ENCODE measurements around the gene MINDY2.
"Not testable (repeated sequence)": the region's sequence is repeated elsewhere in the genome, so short reads cannot be mapped to it uniquely, and the experiment has no call there.

MINDY2 gene

DNA sequence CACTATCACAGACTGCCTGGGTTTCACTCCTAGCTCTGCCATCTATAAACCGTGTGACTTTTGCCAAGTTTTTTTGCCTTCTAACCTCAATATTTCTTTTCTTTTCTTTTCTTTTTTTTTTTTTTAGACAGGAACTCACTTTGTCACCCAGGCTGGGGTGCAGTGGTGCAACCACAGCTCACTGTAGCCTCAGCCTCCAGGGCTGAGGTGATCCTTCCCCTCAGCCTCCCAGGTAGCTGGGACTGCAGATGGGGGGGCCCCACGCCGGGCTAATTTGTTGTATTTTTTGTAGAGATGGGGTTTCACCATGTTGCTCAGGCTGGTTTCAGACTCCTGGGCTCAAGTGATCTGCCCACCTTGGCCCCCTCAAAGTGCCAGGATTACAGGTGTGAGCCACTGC, 18.4 kb upstream of the MINDY2 start:
- Histone ChIP-seq H3K4me1 (ENCODE audit: control insufficient read depth, insufficient read depth, low read length, poor library complexity, severe bottlenecking) (no peaks in the 10 kb centered on the region), H3K27me3 (replicated peaks; ENCODE audit: control insufficient read depth, insufficient read depth, low read length, poor library complexity, severe bottlenecking) (no peaks in the 10 kb centered on the region), H3K9me3 (ENCODE audit: control insufficient read depth, low read length) (no peaks in the 10 kb centered on the region), H3K36me3 (ENCODE audit: control insufficient read depth, insufficient read depth, low read length) (no peaks in the 10 kb centered on the region), H3K4me3 (ENCODE audit: insufficient read depth, low read depth, low read length, poor library complexity, severe bottlenecking) (no peak overlapping the region), H3K27ac (ENCODE audit: insufficient read depth, low read length, poor library complexity, severe bottlenecking) (no peak overlapping the region)
- no peak for DNase-seq

DNA sequence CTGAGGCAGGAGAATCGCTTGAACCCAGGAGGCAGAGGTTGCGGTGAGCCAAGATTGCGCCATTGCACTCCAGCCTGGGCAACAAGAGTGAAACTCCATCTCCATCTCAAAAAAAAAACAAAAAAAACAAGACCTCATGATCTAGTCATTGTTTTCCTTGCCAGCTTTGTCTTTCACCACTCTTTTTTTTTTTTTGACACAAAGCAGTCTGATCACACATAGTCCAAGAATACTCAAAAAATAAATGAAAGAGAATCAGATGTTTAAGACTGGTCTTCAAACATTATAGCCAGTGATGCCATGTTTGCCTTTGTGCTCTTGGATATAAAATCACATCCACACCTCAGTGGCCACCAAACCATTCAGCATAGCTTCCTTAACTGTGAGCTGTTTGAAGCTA, 15.8 kb upstream of the MINDY2 start:
- H3K27me3 ChIP-seq (replicated peaks; ENCODE audit: control insufficient read depth, insufficient read depth, low read length, poor library complexity, severe bottlenecking) = no peaks in the 10 kb centered on the region
- no peaks in the 10 kb centered on the region for H3K4me1 ChIP-seq (ENCODE audit: control insufficient read depth, insufficient read depth, low read length, poor library complexity, severe bottlenecking)
- no peak for DNase-seq
- H3K4me3 ChIP-seq (ENCODE audit: insufficient read depth, low read depth, low read length, poor library complexity, severe bottlenecking) = no peak overlapping the region
- H3K9me3 ChIP-seq (ENCODE audit: control insufficient read depth, low read length) = no peaks in the 10 kb centered on the region
- no peak overlapping the region for H3K27ac ChIP-seq (ENCODE audit: insufficient read depth, low read length, poor library complexity, severe bottlenecking)
- no peaks in the 10 kb centered on the region for H3K36me3 ChIP-seq (ENCODE audit: control insufficient read depth, insufficient read depth, low read length)

DNA sequence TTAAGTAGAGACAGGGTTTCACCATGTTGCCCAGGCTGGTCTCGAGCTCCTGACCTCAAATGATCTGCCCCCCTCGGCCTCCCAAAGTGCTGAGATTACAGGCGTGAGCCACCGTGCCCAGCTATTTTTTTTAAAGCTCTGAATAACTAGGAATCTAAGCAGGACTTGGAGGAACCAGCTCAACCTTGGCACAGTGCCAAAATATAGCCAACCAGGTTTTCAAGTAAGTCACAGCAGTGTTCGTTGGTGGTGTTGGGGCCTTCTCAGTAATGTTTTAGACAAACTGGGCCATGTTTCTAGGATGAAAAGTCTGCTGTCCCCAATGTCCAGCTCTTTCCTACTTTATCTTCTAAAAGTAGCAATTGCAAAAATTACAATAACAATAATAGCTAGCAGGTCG, 15.1 kb upstream of the MINDY2 start:
- H3K9me3 ChIP-seq (ENCODE audit: control insufficient read depth, low read length) = no peaks in the 10 kb centered on the region
- H3K27ac ChIP-seq (ENCODE audit: insufficient read depth, low read length, poor library complexity, severe bottlenecking) = no peak overlapping the region
- H3K27me3 ChIP-seq (replicated peaks; ENCODE audit: control insufficient read depth, insufficient read depth, low read length, poor library complexity, severe bottlenecking) = no peaks in the 10 kb centered on the region
- no peak for DNase-seq
- no peaks in the 10 kb centered on the region for H3K4me1 ChIP-seq (ENCODE audit: control insufficient read depth, insufficient read depth, low read length, poor library complexity, severe bottlenecking)
- H3K36me3 ChIP-seq (ENCODE audit: control insufficient read depth, insufficient read depth, low read length) = no peaks in the 10 kb centered on the region
- H3K4me3 ChIP-seq (ENCODE audit: insufficient read depth, low read depth, low read length, poor library complexity, severe bottlenecking) = no peak overlapping the region

DNA sequence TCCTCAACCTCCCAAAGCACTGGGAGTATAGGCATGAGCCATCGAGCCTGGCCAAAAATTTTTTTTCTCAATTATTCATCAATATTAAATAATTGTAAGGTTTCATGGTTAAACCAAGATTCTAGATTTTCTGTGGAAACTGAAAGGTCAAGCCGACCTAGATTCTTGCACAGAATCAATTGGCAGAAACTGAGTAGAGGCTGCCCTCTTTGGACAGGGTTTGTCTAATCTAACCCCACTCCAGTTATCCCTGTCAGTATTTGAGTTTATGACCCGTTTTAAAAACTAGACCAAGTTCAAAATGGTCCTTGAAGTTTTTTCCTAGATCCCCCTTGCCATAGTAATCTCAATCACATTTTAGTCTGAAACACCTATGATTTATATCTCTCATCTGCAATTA, 13.0 kb upstream of the MINDY2 start:
- H3K4me3 ChIP-seq (ENCODE audit: insufficient read depth, low read depth, low read length, poor library complexity, severe bottlenecking) = no peak overlapping the region
- H3K36me3 ChIP-seq (ENCODE audit: control insufficient read depth, insufficient read depth, low read length) = no peaks in the 10 kb centered on the region
- H3K4me1 ChIP-seq (ENCODE audit: control insufficient read depth, insufficient read depth, low read length, poor library complexity, severe bottlenecking) = no peaks in the 10 kb centered on the region
- H3K9me3 ChIP-seq (ENCODE audit: control insufficient read depth, low read length) = no peaks in the 10 kb centered on the region
- no peaks in the 10 kb centered on the region for H3K27me3 ChIP-seq (replicated peaks; ENCODE audit: control insufficient read depth, insufficient read depth, low read length, poor library complexity, severe bottlenecking)
- DNase-seq = no peak
- H3K27ac ChIP-seq (ENCODE audit: insufficient read depth, low read length, poor library complexity, severe bottlenecking) = no peak overlapping the region

DNA sequence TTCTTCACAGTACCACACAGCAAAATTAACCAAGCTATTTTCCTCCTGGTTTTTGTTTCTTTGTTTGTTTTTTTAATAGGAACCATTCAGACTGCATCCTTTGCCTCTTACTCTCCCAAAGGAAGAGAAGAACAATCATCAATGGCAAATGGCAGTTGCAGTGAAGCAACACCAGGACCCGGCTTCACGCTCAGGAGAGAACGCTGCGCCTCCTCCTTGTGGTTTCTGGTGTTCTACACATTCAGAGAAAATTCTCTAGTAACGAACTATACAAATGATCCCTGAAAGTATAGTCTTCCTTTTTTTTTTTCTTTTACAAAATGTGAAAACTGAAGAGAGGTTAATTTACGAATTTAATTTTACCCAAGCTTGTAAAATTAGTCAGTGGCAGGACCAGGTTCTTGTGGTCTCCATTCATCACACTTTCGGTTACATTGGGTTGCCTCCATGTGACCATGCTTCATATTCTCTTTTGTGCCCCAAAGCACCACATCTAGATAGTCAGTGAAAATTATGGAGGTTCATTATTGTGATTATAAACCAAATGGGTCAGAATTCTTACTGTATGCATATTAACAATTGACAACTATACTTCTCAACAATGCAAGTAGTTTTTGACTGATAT, 10.6 kb upstream of the MINDY2 start:
- no peak for DNase-seq
- Histone ChIP-seq H3K27me3 (replicated peaks; ENCODE audit: control insufficient read depth, insufficient read depth, low read length, poor library complexity, severe bottlenecking) (no peaks in the 10 kb centered on the region), H3K9me3 (ENCODE audit: control insufficient read depth, low read length) (peaks cover 2% of the 10 kb centered on the region), H3K4me3 (ENCODE audit: insufficient read depth, low read depth, low read length, poor library complexity, severe bottlenecking) (no peak overlapping the region), H3K36me3 (ENCODE audit: control insufficient read depth, insufficient read depth, low read length) (no peaks in the 10 kb centered on the region), H3K4me1 (ENCODE audit: control insufficient read depth, insufficient read depth, low read length, poor library complexity, severe bottlenecking) (no peaks in the 10 kb centered on the region), H3K27ac (ENCODE audit: insufficient read depth, low read length, poor library complexity, severe bottlenecking) (no peak overlapping the region)

DNA sequence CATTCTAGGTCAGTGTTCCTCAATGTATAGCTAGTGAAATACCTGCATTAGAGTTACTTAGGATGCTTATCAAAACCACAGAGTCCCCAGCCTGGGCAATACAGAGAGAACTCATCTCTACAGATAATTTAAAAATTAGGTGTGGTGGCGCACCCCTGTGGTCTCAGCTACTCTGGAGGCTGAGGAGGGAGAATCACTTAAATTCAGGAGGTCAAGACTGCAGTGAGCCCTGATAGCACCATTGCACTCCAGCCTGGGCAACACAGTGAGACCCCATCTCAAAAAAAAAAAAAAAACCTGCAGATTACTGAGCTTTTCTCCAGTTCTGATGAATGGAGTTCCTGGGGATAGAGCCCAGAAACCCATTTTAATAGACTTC, 10.1 kb upstream of the MINDY2 start:
- Histone ChIP-seq H3K36me3 (ENCODE audit: control insufficient read depth, insufficient read depth, low read length) (no peaks in the 10 kb centered on the region), H3K27ac (ENCODE audit: insufficient read depth, low read length, poor library complexity, severe bottlenecking) (no peak overlapping the region), H3K4me1 (ENCODE audit: control insufficient read depth, insufficient read depth, low read length, poor library complexity, severe bottlenecking) (no peaks in the 10 kb centered on the region), H3K9me3 (ENCODE audit: control insufficient read depth, low read length) (peaks cover 2% of the 10 kb centered on the region), H3K4me3 (ENCODE audit: insufficient read depth, low read depth, low read length, poor library complexity, severe bottlenecking) (no peak overlapping the region), H3K27me3 (replicated peaks; ENCODE audit: control insufficient read depth, insufficient read depth, low read length, poor library complexity, severe bottlenecking) (no peaks in the 10 kb centered on the region)
- no peak for DNase-seq

DNA sequence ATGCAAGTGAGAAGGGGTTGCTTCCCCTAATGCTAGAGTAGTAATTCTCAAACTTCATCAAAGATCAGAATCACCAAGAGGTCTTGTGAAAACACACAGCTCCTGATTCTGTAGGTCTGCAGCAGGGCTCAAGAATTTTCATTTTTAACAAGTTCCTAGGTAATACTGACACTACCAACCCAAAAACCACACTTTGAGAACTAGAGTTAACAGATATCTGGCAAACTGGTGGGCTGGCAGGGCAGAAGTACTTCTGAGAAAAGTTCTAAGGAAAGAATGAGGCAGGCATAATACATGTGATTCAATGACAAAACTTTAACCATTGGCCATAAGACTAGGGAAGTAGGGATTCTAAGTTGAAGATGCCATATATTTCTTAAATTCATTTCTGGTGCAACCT, 8.8 kb upstream of the MINDY2 start:
- no peak overlapping the region for H3K4me3 ChIP-seq (ENCODE audit: insufficient read depth, low read depth, low read length, poor library complexity, severe bottlenecking)
- peaks cover 2% of the 10 kb centered on the region for H3K9me3 ChIP-seq (ENCODE audit: control insufficient read depth, low read length)
- H3K36me3 ChIP-seq (ENCODE audit: control insufficient read depth, insufficient read depth, low read length) = no peaks in the 10 kb centered on the region

DNA sequence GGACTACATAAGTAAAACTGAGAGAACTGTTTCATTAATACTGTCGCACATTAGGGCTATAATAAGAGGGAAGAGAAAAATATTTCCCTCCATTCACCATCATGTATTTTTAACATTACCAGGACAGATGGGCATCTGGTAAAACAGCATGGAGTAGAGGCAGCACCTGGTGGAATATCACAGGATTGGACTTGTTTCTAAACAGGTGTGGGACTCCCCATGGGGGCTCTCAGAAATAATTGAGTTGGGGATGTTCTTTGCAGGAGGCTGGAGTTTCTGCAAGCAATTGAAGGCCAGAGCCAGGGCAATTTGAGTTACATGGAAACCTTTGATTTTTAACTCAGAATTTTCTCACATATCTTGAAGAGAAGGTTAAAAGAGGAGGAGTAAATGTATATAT, 8.4 kb upstream of the MINDY2 start:
- no peak for DNase-seq
- Histone ChIP-seq H3K27ac (ENCODE audit: insufficient read depth, low read length, poor library complexity, severe bottlenecking) (no peak overlapping the region), H3K9me3 (ENCODE audit: control insufficient read depth, low read length) (peaks cover 2% of the 10 kb centered on the region), H3K4me1 (ENCODE audit: control insufficient read depth, insufficient read depth, low read length, poor library complexity, severe bottlenecking) (no peaks in the 10 kb centered on the region), H3K36me3 (ENCODE audit: control insufficient read depth, insufficient read depth, low read length) (no peaks in the 10 kb centered on the region), H3K4me3 (ENCODE audit: insufficient read depth, low read depth, low read length, poor library complexity, severe bottlenecking) (no peak overlapping the region), H3K27me3 (replicated peaks; ENCODE audit: control insufficient read depth, insufficient read depth, low read length, poor library complexity, severe bottlenecking) (no peaks in the 10 kb centered on the region)

More for the DNA sequence above, 8.8 kb upstream of the MINDY2 start:
- no peaks in the 10 kb centered on the region for H3K27me3 ChIP-seq (replicated peaks; ENCODE audit: control insufficient read depth, insufficient read depth, low read length, poor library complexity, severe bottlenecking)
- H3K27ac ChIP-seq (ENCODE audit: insufficient read depth, low read length, poor library complexity, severe bottlenecking) = no peak overlapping the region
- no peaks in the 10 kb centered on the region for H3K4me1 ChIP-seq (ENCODE audit: control insufficient read depth, insufficient read depth, low read length, poor library complexity, severe bottlenecking)
- no peak for DNase-seq

DNA sequence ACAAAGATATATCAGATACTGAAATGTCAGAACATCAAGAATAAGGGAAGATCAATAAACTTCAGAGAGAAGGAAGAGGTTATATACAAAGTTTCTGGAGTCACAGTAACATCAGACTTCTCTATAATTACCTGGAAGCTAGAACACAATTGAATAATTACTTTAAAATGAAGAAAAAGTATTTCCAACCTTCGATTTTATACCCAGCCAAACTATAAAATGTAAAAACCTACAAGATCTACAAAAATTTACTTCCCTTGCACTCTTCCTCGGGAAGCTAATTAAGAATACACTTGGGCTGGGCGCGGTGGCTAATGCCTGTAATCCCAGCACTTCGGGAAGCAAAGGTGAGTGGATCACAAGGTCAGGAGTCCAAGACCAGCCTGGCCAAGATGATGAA, 6.6 kb upstream of the MINDY2 start:
- Histone ChIP-seq H3K27ac (ENCODE audit: insufficient read depth, low read length, poor library complexity, severe bottlenecking) (no peak overlapping the region), H3K27me3 (replicated peaks; ENCODE audit: control insufficient read depth, insufficient read depth, low read length, poor library complexity, severe bottlenecking) (no peaks in the 10 kb centered on the region), H3K9me3 (ENCODE audit: control insufficient read depth, low read length) (peaks cover 2% of the 10 kb centered on the region), H3K4me3 (ENCODE audit: insufficient read depth, low read depth, low read length, poor library complexity, severe bottlenecking) (no peak overlapping the region), H3K36me3 (ENCODE audit: control insufficient read depth, insufficient read depth, low read length) (no peaks in the 10 kb centered on the region), H3K4me1 (ENCODE audit: control insufficient read depth, insufficient read depth, low read length, poor library complexity, severe bottlenecking) (no peaks in the 10 kb centered on the region)
- no peak for DNase-seq

DNA sequence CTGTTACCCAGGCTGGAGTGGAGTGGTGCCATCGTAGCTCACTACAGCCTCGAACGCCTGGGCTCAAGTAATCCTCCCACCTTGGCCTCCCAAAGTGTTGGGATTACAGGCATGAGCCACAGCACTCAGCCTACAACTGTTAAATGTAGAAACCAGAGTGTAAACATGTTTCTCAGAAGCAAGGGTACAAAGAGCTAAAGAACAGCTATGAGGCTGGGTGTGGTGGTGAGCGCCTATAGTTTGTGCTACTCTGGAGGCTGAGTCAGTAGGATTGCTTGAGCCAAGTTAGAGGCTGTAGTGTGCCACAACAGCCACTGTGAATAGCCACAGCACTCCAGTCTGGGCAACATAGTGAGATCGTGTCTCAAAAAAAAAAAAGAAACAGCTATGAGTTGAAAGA, 4.8 kb upstream of the MINDY2 start:
- peaks cover 2% of the 10 kb centered on the region for H3K9me3 ChIP-seq (ENCODE audit: control insufficient read depth, low read length)
- DNase-seq = no peak
- no peaks in the 10 kb centered on the region for H3K36me3 ChIP-seq (ENCODE audit: control insufficient read depth, insufficient read depth, low read length)

DNA sequence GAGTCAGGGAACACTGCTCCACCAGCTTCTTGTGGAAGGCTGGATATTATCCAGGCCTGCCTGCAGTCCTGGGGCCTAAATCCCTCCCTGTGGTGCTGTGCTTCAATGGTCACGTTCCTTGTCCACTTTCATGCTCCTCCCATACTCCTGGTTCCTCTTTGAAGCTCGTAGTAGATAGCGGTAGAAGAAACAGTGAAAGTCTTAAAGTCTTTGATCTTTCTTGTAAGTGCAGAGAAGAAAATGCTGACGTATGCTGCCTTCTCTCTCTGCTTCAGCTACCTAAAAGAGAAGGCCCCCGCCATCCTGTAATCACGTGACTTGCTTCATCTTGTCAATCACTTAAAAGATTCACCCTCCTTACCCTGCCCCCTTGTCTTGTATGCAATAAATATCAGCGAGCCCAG, 2.5 kb upstream of the MINDY2 start:
- not testable (repeated sequence) for H3K9me3 ChIP-seq (ENCODE audit: control insufficient read depth, low read length); H3K36me3 ChIP-seq (ENCODE audit: control insufficient read depth, insufficient read depth, low read length); H3K27ac ChIP-seq (ENCODE audit: insufficient read depth, low read length, poor library complexity, severe bottlenecking); H3K4me3 ChIP-seq (ENCODE audit: insufficient read depth, low read depth, low read length, poor library complexity, severe bottlenecking); H3K27me3 ChIP-seq (replicated peaks; ENCODE audit: control insufficient read depth, insufficient read depth, low read length, poor library complexity, severe bottlenecking); DNase-seq; H3K4me1 ChIP-seq (ENCODE audit: control insufficient read depth, insufficient read depth, low read length, poor library complexity, severe bottlenecking)

More for the DNA sequence above, 4.8 kb upstream of the MINDY2 start:
- no peak overlapping the region for H3K27ac ChIP-seq (ENCODE audit: insufficient read depth, low read length, poor library complexity, severe bottlenecking)
- no peaks in the 10 kb centered on the region for H3K4me1 ChIP-seq (ENCODE audit: control insufficient read depth, insufficient read depth, low read length, poor library complexity, severe bottlenecking)
- no peak overlapping the region for H3K4me3 ChIP-seq (ENCODE audit: insufficient read depth, low read depth, low read length, poor library complexity, severe bottlenecking)
- no peaks in the 10 kb centered on the region for H3K27me3 ChIP-seq (replicated peaks; ENCODE audit: control insufficient read depth, insufficient read depth, low read length, poor library complexity, severe bottlenecking)

Measured in effector memory CD4-positive, alpha-beta T cell (primary cell).